SJSA1 (cell line): ENCODE results near the gene FGF4. TPM values are rescaled to one million over a fixed set of nuclear protein-coding genes. Genes with fewer than 3 reads are reported as not detected.

Experiments used
- DNase-seq, 2 experiments: peaks; one replicate each; pipeline ENCODE4 v3.0.0-alpha.2; 2015 to 2020; ENCODE audit warnings: low spot score in 2 of 2, low read depth in 1 of 2
- H3K27ac ChIP-seq: fragments of 250-450 bp; sonication (Bioruptor Pico); 2 replicates; pipeline ENCODE4 v1.5.1; 2020; ENCODE audit warnings: mild to moderate bottlenecking, moderate library complexity
- H3K27me3 ChIP-seq: fragments of 250-450 bp; sonication (Bioruptor Pico); replicated peaks from 2 replicates; pipeline ENCODE4 v1.5.1; 2020; ENCODE audit warnings: mild to moderate bottlenecking, moderate library complexity
- H3K36me3 ChIP-seq: fragments of 250-450 bp; sonication (Bioruptor Pico); 2 replicates; pipeline ENCODE4 v1.5.1; 2020; ENCODE audit warnings: mild to moderate bottlenecking
- H3K4me1 ChIP-seq: fragments of 250-450 bp; sonication (Bioruptor Pico); replicated peaks from 2 replicates; pipeline ENCODE4 v1.6.1; 2021; ENCODE audit warnings: mild to moderate bottlenecking
- H3K4me3 ChIP-seq: fragments of 250-450 bp; sonication (Bioruptor Pico); 2 replicates; pipeline ENCODE4 v1.5.1; 2020; ENCODE audit warnings: mild to moderate bottlenecking
- H3K9me3 ChIP-seq: fragments of 250-450 bp; sonication (Bioruptor Pico); replicated peaks from 2 replicates; pipeline ENCODE4 v1.5.1; 2020; ENCODE audit warnings: mild to moderate bottlenecking
- total RNA-seq: library from RNA; depleted of rRNA; stranded (reverse); fragments of >200 nt; shearing (Covaris generic); gene quantifications from 2 replicates; pipeline ENCODE4 v1.2.3, GENCODE V29; 2014

Gene FGF4
- total RNA-seq, 1 experiment from 2014 or later = not detected

DNA sequence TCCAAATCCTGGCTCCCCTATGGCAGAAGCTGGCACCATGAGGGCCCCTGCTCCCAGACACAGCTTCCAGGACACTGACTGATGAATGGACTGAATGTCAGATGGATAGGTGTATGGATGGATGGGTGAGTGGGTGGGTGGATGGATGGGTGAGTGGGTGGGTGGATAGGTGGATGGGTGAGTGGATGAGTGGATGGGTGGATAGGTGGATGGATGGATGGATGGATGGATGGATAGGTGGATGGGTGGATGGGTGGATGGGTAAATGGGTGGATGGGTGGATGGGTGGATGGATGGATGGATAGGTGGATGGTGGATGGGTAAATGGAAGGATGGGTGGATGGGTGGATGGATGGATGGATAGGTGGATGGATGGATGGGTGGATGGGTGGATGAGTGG lies 39.8 kb upstream of the FGF4 start:
- no peak for DNase-seq

DNA sequence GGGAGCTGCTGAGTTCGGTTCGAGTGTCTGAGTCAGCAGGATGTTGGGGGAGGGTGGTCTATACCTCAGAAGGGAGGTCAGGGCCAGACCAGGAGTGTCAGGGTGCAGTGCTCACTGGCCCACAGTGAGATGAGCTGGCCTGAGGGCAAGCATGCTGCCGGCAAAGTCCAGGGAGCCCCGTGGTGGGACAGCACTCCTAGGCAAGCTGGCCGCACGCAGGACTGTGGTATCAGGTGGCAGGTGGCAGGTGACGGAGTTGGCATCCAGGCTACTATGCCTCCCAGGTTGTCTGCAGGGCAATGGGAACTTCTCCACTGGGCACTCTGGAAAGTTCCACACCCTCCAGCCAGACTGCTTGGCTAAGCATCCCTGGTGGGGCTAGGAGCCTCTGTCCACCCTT lies 39.3 kb upstream of the FGF4 start:
- peaks cover 2% of the 10 kb centered on the region; the same call in 1 of the 2 replicates for H3K36me3 ChIP-seq
- peaks cover 10% of the 10 kb centered on the region for H3K9me3 ChIP-seq
- H3K27ac ChIP-seq = no peak overlapping the region
- no peak for DNase-seq
- H3K4me3 ChIP-seq = no peak overlapping the region
- H3K27me3 ChIP-seq = peaks cover 90% of the 10 kb centered on the region
- peaks cover 18% of the 10 kb centered on the region for H3K4me1 ChIP-seq

More for the DNA sequence above, 39.8 kb upstream of the FGF4 start:
- Histone ChIP-seq H3K4me3 (no peak overlapping the region), H3K27ac (no peak overlapping the region), H3K27me3 (peaks cover 90% of the 10 kb centered on the region), H3K9me3 (peaks cover 10% of the 10 kb centered on the region), H3K36me3 (peaks cover 2% of the 10 kb centered on the region; the same call in 1 of the 2 replicates), H3K4me1 (peaks cover 18% of the 10 kb centered on the region)

GRCh38 chr11:69813839-69814238 lies 38.7 kb upstream of the FGF4 start:
- no peak for DNase-seq
- no peak overlapping the region for H3K4me3 ChIP-seq
- H3K27ac ChIP-seq = no peak overlapping the region
- H3K9me3 ChIP-seq = peaks cover 10% of the 10 kb centered on the region
- peaks cover 2% of the 10 kb centered on the region; the same call in 1 of the 2 replicates for H3K36me3 ChIP-seq
- H3K4me1 ChIP-seq = peaks cover 18% of the 10 kb centered on the region
- peaks cover 91% of the 10 kb centered on the region for H3K27me3 ChIP-seq

- H3K4me1 ChIP-seq = peaks cover 13% of the 10 kb centered on the region
- H3K36me3 ChIP-seq = peaks cover 2% of the 10 kb centered on the region; the same call in 1 of the 2 replicates
- H3K27me3 ChIP-seq = peaks cover 91% of the 10 kb centered on the region
- DNase-seq = no peak
- H3K4me3 ChIP-seq = no peak overlapping the region
- peaks cover 10% of the 10 kb centered on the region; the same call in 1 of the 2 replicates for H3K9me3 ChIP-seq
- no peak overlapping the region for H3K27ac ChIP-seq
These were observed 37.8 kb upstream of the FGF4 start for GRCh38 chr11:69812946-69813345.

GRCh38 chr11:69812256-69812655 lies 37.1 kb upstream of the FGF4 start:
- Histone ChIP-seq H3K27me3 (peaks cover 91% of the 10 kb centered on the region), H3K27ac (no peak overlapping the region), H3K4me1 (peaks cover 6% of the 10 kb centered on the region), H3K36me3 (no peaks in the 10 kb centered on the region), H3K4me3 (no peak overlapping the region), H3K9me3 (peaks cover 5% of the 10 kb centered on the region; the same call in 1 of the 2 replicates)
- no peak for DNase-seq

- H3K4me3 ChIP-seq = no peak overlapping the region
- H3K27ac ChIP-seq = no peak overlapping the region
- H3K36me3 ChIP-seq = no peaks in the 10 kb centered on the region
- H3K4me1 ChIP-seq = 0 out of 2 replicates have a peak, but pooled peaks cover 4% of the 10 kb centered on the region
- DNase-seq = no peak
- H3K9me3 ChIP-seq = peaks cover 3% of the 10 kb centered on the region; the same call in 1 of the 2 replicates
- peaks cover 87% of the 10 kb centered on the region for H3K27me3 ChIP-seq
These were observed 36.3 kb upstream of the FGF4 start for GRCh38 chr11:69811431-69811830.

GRCh38 chr11:69810289-69811118 lies 35.4 kb upstream of the FGF4 start:
- H3K4me3 ChIP-seq = no peak overlapping the region
- no peak for DNase-seq
- H3K27me3 ChIP-seq = peaks cover 82% of the 10 kb centered on the region
- 0 out of 2 replicates have a peak, but pooled peaks cover 4% of the 10 kb centered on the region for H3K4me1 ChIP-seq
- no peak overlapping the region for H3K27ac ChIP-seq
- H3K9me3 ChIP-seq = peaks cover 3% of the 10 kb centered on the region; the same call in 1 of the 2 replicates
- no peaks in the 10 kb centered on the region for H3K36me3 ChIP-seq

DNA sequence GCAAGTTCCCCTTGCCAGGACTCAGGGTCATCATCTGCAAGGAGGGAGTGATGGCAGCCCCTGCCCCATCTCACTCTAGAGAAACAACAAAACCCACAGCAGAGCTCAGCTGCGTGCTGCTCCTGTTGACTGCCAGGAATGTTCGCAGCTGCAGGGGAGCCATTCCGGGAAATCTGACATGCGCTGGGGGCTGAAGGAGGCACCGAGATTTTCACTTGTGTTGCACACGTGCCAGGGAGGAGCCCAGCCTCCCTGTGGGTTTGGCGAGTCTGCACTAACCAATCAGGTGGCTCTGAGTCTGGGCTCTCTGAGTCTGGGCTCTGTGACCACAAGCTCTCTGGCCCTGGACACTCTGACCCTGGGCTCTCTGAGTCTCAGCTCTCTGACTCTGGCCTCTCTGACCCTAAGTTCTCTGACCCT lies 33.5 kb upstream of the FGF4 start:
- H3K36me3 ChIP-seq = no peaks in the 10 kb centered on the region
- peaks cover 69% of the 10 kb centered on the region for H3K27me3 ChIP-seq
- H3K4me3 ChIP-seq = no peak overlapping the region
- H3K9me3 ChIP-seq = no peaks in the 10 kb centered on the region
- H3K27ac ChIP-seq = no peak overlapping the region
- 0 out of 2 replicates have a peak, but pooled peaks cover 4% of the 10 kb centered on the region for H3K4me1 ChIP-seq
- no peak for DNase-seq

- H3K4me3 ChIP-seq = no peak overlapping the region
- no peaks in the 10 kb centered on the region for H3K36me3 ChIP-seq
- no peaks in the 10 kb centered on the region for H3K9me3 ChIP-seq
- H3K27me3 ChIP-seq = peaks cover 63% of the 10 kb centered on the region
- 0 out of 2 replicates have a peak, but pooled peaks cover 4% of the 10 kb centered on the region for H3K4me1 ChIP-seq
- DNase-seq = no peak
- H3K27ac ChIP-seq = no peak overlapping the region
These were observed 32.1 kb upstream of the FGF4 start for GRCh38 chr11:69807106-69807815.

DNA sequence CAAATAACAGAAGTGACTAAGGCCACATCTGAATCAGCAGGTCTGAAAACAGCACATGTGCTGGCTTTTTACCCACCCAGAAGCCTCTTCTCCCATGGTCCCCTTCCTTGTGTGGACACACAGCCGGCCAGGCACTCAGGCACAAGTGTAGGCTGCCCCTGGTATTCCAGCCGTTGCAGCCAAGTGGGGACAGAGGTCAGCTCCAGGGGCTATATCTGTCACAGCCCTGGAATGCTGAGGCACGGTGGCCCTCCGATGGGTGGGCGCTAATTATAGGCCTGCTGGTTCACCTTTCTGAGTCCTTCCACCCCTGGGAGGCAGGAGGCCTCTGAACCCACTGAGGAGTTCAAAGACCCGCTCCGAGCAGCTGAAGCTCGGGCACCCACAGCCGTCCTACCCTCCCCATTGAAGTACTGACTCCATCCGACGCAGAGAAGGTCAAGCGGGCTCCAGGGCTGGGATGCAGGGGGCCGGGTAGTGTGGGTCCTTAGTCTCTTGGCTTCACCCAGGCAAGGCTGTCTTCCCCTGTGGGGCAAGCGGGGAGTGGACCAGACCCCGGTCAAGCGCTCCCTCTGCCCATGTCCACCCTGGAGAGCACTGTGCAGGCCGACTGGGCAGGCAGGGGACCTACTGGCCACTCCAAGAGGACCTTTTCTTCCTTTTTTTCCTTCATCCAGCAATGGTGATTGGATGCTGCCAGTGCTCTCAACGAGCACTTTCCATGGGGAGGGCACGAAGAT lies 29.8 kb upstream of the FGF4 start:
- peaks cover 42% of the 10 kb centered on the region for H3K27me3 ChIP-seq
- no peak overlapping the region for H3K4me3 ChIP-seq
- no peak for DNase-seq
- H3K27ac ChIP-seq = no peak overlapping the region
- no peaks in the 10 kb centered on the region for H3K36me3 ChIP-seq
- no peaks in the 10 kb centered on the region for H3K9me3 ChIP-seq
- H3K4me1 ChIP-seq = 0 out of 2 replicates have a peak, but pooled peaks cover 4% of the 10 kb centered on the region

- no peak for DNase-seq
- H3K4me3 ChIP-seq = no peak overlapping the region
These were observed 28.6 kb upstream of the FGF4 start for GRCh38 chr11:69803604-69804218.

DNA sequence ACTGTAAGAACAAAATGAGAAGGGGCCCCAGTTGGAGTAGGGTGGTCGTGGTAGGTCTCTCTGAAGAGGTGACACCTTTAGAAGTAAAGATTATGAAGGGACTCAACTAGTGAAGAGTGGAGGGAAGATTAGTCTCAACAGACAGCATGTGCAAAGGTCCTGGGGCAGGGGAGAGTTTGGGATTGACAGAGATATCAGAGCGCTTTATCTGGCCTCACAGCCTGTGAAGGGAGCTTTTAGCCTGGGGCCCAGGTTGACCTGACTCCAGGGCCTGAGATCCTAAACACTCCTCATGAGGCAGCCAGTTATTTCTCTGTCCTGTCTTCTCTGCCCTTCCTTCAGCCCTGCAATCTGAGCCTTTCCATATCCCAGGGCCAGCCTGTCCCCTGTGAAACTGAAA lies 27.9 kb upstream of the FGF4 start:
- Histone ChIP-seq H3K27me3 (peaks cover 23% of the 10 kb centered on the region), H3K4me1 (no peaks in the 10 kb centered on the region), H3K4me3 (no peak overlapping the region), H3K36me3 (no peaks in the 10 kb centered on the region), H3K9me3 (no peaks in the 10 kb centered on the region), H3K27ac (no peak overlapping the region)
- no peak for DNase-seq

More at GRCh38 chr11:69803604-69804218, 28.6 kb upstream of the FGF4 start:
- no peaks in the 10 kb centered on the region for H3K9me3 ChIP-seq
- H3K27ac ChIP-seq = no peak overlapping the region
- H3K27me3 ChIP-seq = peaks cover 30% of the 10 kb centered on the region
- no peaks in the 10 kb centered on the region for H3K36me3 ChIP-seq
- H3K4me1 ChIP-seq = 0 out of 2 replicates have a peak, but pooled peaks cover 3% of the 10 kb centered on the region

- DNase-seq = no peak
- no peaks in the 10 kb centered on the region for H3K9me3 ChIP-seq
- H3K4me1 ChIP-seq = no peaks in the 10 kb centered on the region
- no peaks in the 10 kb centered on the region for H3K36me3 ChIP-seq
- H3K27me3 ChIP-seq = peaks cover 19% of the 10 kb centered on the region
- no peak overlapping the region for H3K4me3 ChIP-seq
- H3K27ac ChIP-seq = no peak overlapping the region
These were observed 27.4 kb upstream of the FGF4 start for GRCh38 chr11:69802590-69802989.
